Renal cortex interstitium (tissue), 11 donors: Measurements from ENCODE around the gene TAB3. TPM values are rescaled to one million over a fixed set of nuclear protein-coding genes. Genes with fewer than 3 reads are reported as not detected.

ENCODE experiments used
- DNase-seq, 11 donors: peaks; one replicate each; pipeline ENCODE4 v3.0.0-alpha.2; 2013; ENCODE audit warnings: low read depth in 9 of 11, low spot score in 4 of 11; ENCODE audit errors: extremely low read depth in 1 of 11
- polyA plus RNA-seq, 3 donors: library from polyadenylated mRNA; unstranded; fragments of 120-200 nt; gene quantifications; one replicate each; pipeline ENCODE4 v1.2.1, GENCODE V29; 2013; ENCODE audit not compliant: insufficient read length in 3 of 3

The TAB3 gene
- polyA plus RNA-seq, 3 donors: 28.6 to 39.8 (median 31.2) TPM

- no peak for DNase-seq
Measured at GRCh38 chrX:30794497-30794896, 94.6 kb downstream of the TAB3 start.

GRCh38 chrX:30793767-30794103 is 95.3 kb downstream of the TAB3 start:
- DNase-seq: no peak

- no peak for DNase-seq
Measured at GRCh38 chrX:30793075-30793766, 95.8 kb downstream of the TAB3 start.

- DNase-seq: no peak
Measured at GRCh38 chrX:30791296-30792278, 97.5 kb downstream of the TAB3 start.

GRCh38 chrX:30787012-30787411 is 102.0 kb downstream of the TAB3 start:
- no peak for DNase-seq

GRCh38 chrX:30786374-30786773 is 102.7 kb downstream of the TAB3 start:
- DNase-seq: no peak

GRCh38 chrX:30781711-30782444 is 107.2 kb downstream of the TAB3 start:
- DNase-seq: no peak

- no peak for DNase-seq
Measured at GRCh38 chrX:30779453-30780030, 109.5 kb downstream of the TAB3 start.

- no peak for DNase-seq
Measured at GRCh38 chrX:30777575-30777974, 111.5 kb downstream of the TAB3 start.

Other genes with a start within 250 kb of the TAB3 start
- gene GK, start 235.8 kb downstream of the TAB3 start, polyA plus RNA-seq: 100 to 1,000 TPM in 2 of 3 donors, 10 to 100 TPM in 1; 81.1 to 138 (median 116) TPM
- gene FTHL17, start 182.8 kb upstream of the TAB3 start, polyA plus RNA-seq: not detected